ENCODE measurements around the gene GRK5.

- TF ChIP-seq CTCF (IDR thresholded peaks at IDR 0.05) (no peak), EZH2 (IDR thresholded peaks at IDR 0.05) (no peak)
These were observed 6.1 kb upstream of the GRK5 start for GRCh38 chr10:119201233-119201632.
